Parathyroid adenoma (tissue), 2 donors: Measurements from ENCODE around the gene ITCH.

Source experiments
- H2AFZ ChIP-seq: fragments of 300-600 bp; sonication (generic); one replicate; pipeline ENCODE4 v1.7.0; 2017; ENCODE audit warnings: antibody characterized with exemption, mild to moderate bottlenecking
- H3K27ac ChIP-seq: fragments of 300-600 bp; sonication (generic); one replicate; pipeline ENCODE4 v1.7.0; 2017
- H3K27me3 ChIP-seq: fragments of 300-600 bp; sonication (generic); one replicate; pipeline ENCODE4 v1.7.0; 2017; ENCODE audit warnings: low read length; ENCODE audit not compliant: control insufficient read depth, insufficient read depth
- H3K36me3 ChIP-seq: fragments of 300-600 bp; sonication (generic); one replicate; pipeline ENCODE4 v1.7.0; 2017; ENCODE audit warnings: low read length; ENCODE audit not compliant: control insufficient read depth, insufficient read depth
- H3K4me1 ChIP-seq: fragments of 300-600 bp; sonication (generic); one replicate; pipeline ENCODE4 v1.7.0; 2017; ENCODE audit warnings: control low read depth
- H3K4me2 ChIP-seq: fragments of 300-600 bp; sonication (generic); one replicate; pipeline ENCODE4 v1.7.0; 2017; ENCODE audit warnings: low read length
- H3K4me3 ChIP-seq: fragments of 300-600 bp; sonication (generic); one replicate; pipeline ENCODE4 v1.7.0; 2017; ENCODE audit warnings: low read depth, low read length
- H3K79me2 ChIP-seq: fragments of 300-600 bp; sonication (generic); one replicate; pipeline ENCODE4 v1.7.0; 2017; ENCODE audit warnings: control low read depth
- H3K9ac ChIP-seq: fragments of 300-600 bp; sonication (generic); one replicate; pipeline ENCODE4 v1.7.0; 2017; ENCODE audit warnings: mild to moderate bottlenecking
- H3K9me3 ChIP-seq: fragments of 300-600 bp; sonication (generic); one replicate; pipeline ENCODE4 v1.7.0; 2017; ENCODE audit warnings: low read length; ENCODE audit not compliant: control insufficient read depth
- CTCF ChIP-seq: fragments of 300-600 bp; sonication (generic); IDR thresholded peaks from one replicate; pipeline ENCODE4 v1.7.0; 2017; ENCODE audit warnings: antibody characterized with exemption, mild to moderate bottlenecking
- donor health status: primary hyperparathyroidism.

The ITCH gene

GRCh38 chr20:34539756-34540155 lies 176.7 kb downstream of the ITCH start:
- Histone ChIP-seq H3K36me3 (no peaks in the 10 kb centered on the region), H3K4me3 (no peak overlapping the region)
- no peak for TF ChIP-seq CTCF

GRCh38 chr20:34540596-34541263 lies 177.7 kb downstream of the ITCH start:
- H3K79me2 ChIP-seq, result no peaks in the 10 kb centered on the region
- no peaks in the 10 kb centered on the region for H3K27me3 ChIP-seq
- H3K4me3 ChIP-seq, result no peak overlapping the region
- H3K9me3 ChIP-seq, result no peaks in the 10 kb centered on the region
- H3K27ac ChIP-seq, result no peak overlapping the region
- H2AFZ ChIP-seq, result no peak overlapping the region
- TF ChIP-seq CTCF, result no peak
- no peaks in the 10 kb centered on the region for H3K4me1 ChIP-seq
- no peak overlapping the region for H3K4me2 ChIP-seq
- no peak overlapping the region for H3K9ac ChIP-seq
- no peaks in the 10 kb centered on the region for H3K36me3 ChIP-seq

More at GRCh38 chr20:34539756-34540155, 176.7 kb downstream of the ITCH start:
- Histone ChIP-seq H3K79me2 (no peaks in the 10 kb centered on the region), H2AFZ (no peak overlapping the region), H3K4me2 (no peak overlapping the region), H3K27me3 (no peaks in the 10 kb centered on the region), H3K27ac (no peak overlapping the region), H3K9ac (no peak overlapping the region), H3K4me1 (no peaks in the 10 kb centered on the region), H3K9me3 (no peaks in the 10 kb centered on the region)

GRCh38 chr20:34541264-34541901 lies 178.3 kb downstream of the ITCH start:
- Histone ChIP-seq H3K4me1 (no peaks in the 10 kb centered on the region), H3K4me2 (no peak overlapping the region), H2AFZ (no peak overlapping the region), H3K27ac (no peak overlapping the region), H3K9me3 (no peaks in the 10 kb centered on the region), H3K36me3 (no peaks in the 10 kb centered on the region), H3K4me3 (no peak overlapping the region), H3K27me3 (no peaks in the 10 kb centered on the region), H3K79me2 (no peaks in the 10 kb centered on the region), H3K9ac (no peak overlapping the region)
- TF ChIP-seq CTCF, result no peak

- no peak overlapping the region for H3K4me3 ChIP-seq
- no peak overlapping the region for H2AFZ ChIP-seq
- H3K9ac ChIP-seq, result no peak overlapping the region
- no peaks in the 10 kb centered on the region for H3K9me3 ChIP-seq
- H3K27ac ChIP-seq, result no peak overlapping the region
- TF ChIP-seq CTCF, result no peak
- H3K36me3 ChIP-seq, result no peaks in the 10 kb centered on the region
- no peaks in the 10 kb centered on the region for H3K79me2 ChIP-seq
- H3K27me3 ChIP-seq, result no peaks in the 10 kb centered on the region
- H3K4me1 ChIP-seq, result no peaks in the 10 kb centered on the region
- no peak overlapping the region for H3K4me2 ChIP-seq
Observed at GRCh38 chr20:34541917-34542316, 178.8 kb downstream of the ITCH start.

- H3K4me1 ChIP-seq, result no peaks in the 10 kb centered on the region
- no peaks in the 10 kb centered on the region for H3K9me3 ChIP-seq
- no peaks in the 10 kb centered on the region for H3K27me3 ChIP-seq
- no peak overlapping the region for H3K9ac ChIP-seq
- no peak overlapping the region for H2AFZ ChIP-seq
- no peaks in the 10 kb centered on the region for H3K36me3 ChIP-seq
- H3K4me2 ChIP-seq, result no peak overlapping the region
- no peak for TF ChIP-seq CTCF
- no peak overlapping the region for H3K4me3 ChIP-seq
- no peak overlapping the region for H3K27ac ChIP-seq
- H3K79me2 ChIP-seq, result no peaks in the 10 kb centered on the region
Observed at GRCh38 chr20:34542439-34542838, 179.4 kb downstream of the ITCH start.
